GM19397 (cell line): ENCODE results near the gene ERVH48-1.
"Not testable (repeated sequence)": the region's sequence is repeated elsewhere in the genome, so short reads cannot be mapped to it uniquely, and the experiment has no call there.

Source experiments
- ATAC-seq: cut with Tn5 transposase; IDR thresholded peaks from one replicate; pipeline ENCODE4 v1.9.1; 2021; ENCODE audit warnings: mild to moderate bottlenecking, moderate library complexity; ENCODE audit not compliant: unreplicated experiment

ERVH48-1 gene

GRCh38 chr21:42908484-42908883, 16.9 kb downstream of the ERVH48-1 start:
- not testable (repeated sequence) for ATAC-seq

DNA sequence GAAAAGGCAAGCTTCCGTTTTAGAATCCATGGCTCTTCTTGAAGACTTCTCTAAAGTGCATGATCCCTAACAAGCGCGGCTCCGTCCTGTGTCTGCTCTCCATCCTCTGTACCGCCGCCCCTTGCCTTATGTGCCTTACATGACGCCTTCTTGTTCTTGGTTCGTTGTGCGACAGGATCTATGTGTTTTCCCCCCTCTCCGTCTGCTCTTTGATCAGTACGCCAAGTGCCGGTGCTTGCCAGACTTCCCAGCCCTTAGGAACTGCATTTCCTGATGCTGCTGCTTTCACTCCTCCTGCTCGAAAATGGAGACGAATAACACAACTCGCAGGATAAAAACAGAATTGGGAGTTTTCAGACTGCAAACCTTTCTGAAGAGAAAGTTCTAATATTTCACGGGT, 19.2 kb downstream of the ERVH48-1 start:
- ATAC-seq: no peak

- ATAC-seq: no peak
Measured at GRCh38 chr21:42905195-42905594, 20.2 kb downstream of the ERVH48-1 start.

- no peak for ATAC-seq
Measured at GRCh38 chr21:42903817-42904216, 21.6 kb downstream of the ERVH48-1 start.

DNA sequence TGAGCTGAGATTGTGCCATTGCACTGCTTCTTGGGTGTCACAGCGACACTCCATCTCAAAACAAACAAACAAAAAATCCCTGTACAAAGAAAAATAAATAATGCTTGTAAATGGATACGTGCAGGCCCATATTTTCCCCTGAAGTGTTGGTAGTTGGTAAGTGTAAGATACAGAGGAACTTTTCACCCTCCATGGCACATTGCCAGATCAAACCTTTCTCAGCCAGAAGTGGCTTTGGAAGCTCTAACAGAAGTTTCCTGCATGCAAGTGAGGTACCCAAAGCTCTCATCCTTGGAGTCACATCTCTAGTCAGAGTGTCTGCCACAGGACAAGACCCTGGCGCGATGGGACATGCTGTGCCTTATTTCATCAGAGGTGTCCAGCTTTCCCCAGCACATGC, 25.0 kb downstream of the ERVH48-1 start:
- ATAC-seq: no peak

GRCh38 chr21:42892931-42893755, 32.3 kb downstream of the ERVH48-1 start, which contains the start of gene NDUFV3:
Gene NDUFV3, plus strand, starts transcription at chr21:42893309. Its CDS starts 25 bp downstream, at chr21:42893334.
- peak; percentile 94 for ATAC-seq

DNA sequence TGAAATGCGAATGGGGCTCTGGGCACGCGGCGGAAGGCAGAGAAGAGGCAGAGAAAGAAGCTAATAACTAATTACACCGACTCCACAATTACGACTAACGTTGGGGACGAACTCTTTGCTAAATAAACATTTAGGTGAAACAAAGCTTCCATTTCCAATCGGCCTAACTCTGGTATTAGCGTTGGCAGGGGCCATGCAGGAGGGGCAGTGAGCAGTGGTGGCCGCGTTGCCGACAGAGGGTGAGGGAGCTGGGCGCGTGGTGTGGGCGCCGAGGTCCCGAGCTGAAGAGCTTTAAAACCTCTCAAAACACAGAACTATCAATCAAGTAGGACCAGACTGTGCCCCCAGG, 32.9 kb downstream of the ERVH48-1 start:
- no peak for ATAC-seq

GRCh38 chr21:42887326-42887725, 38.1 kb downstream of the ERVH48-1 start:
- ATAC-seq: no peak

GRCh38 chr21:42883921-42884320, 41.5 kb downstream of the ERVH48-1 start:
- no peak for ATAC-seq

DNA sequence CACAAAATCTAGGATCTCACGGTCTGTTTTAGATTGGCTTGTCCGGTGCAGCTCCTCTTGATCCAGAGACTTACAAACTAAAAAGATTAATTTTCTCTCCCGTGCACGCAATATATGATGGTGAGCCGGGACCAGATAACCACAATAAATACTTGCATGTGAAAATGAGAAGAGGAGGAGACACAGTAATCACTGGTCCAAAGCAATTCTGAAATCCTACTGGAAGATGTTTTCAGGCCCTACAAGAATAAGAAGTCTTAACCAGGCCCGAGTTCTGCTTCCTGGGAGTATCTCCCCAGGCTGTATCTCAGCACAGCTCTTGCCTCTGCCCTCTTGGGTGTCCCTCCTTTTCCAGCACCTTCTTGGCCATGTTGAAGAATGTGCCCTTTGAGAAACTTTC, 45.1 kb downstream of the ERVH48-1 start:
- no peak for ATAC-seq

- peak; percentile 87 for ATAC-seq
Measured at GRCh38 chr21:42878993-42879787, 46.2 kb downstream of the ERVH48-1 start, which contains the start of gene WDR4. Gene WDR4, minus strand, starts transcription at chr21:42879539. Its CDS starts 44 bp downstream, at chr21:42879495.

DNA sequence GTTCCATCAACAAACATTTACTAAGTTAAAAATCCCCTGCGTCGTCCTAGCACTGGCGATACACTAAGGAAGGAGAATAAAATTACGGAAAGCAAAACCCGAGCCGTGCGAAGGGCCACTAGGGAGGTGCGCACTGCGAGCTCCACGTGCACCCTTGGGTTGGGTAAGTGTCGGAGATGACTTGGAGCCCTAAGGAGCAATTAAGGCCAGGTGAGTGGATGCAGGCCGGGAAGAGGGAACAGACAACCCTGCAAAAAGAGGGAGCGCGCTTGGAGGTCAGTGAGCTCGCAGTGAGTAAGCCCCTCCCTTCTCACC, 46.8 kb downstream of the ERVH48-1 start:
- no peak for ATAC-seq

DNA sequence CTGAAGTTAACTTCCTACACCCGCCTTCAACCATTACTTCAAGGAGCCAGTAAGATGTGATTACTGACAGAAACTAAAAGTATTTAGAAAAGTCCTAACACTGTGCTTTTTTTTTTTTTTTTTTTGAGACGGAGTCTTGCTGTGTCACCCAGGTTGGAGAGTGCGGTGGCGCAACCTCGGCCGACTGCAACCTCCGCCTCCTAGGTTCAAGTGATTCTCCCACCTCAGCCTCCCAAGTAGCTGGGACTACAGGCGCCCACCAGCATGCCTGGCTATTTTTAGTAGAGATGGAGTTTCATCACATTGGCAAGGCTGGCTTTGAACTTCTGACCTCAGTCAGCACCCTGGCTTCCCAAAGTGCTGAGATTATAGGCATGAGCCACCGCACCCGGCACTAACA, 49.6 kb downstream of the ERVH48-1 start:
- not testable (repeated sequence) for ATAC-seq

DNA sequence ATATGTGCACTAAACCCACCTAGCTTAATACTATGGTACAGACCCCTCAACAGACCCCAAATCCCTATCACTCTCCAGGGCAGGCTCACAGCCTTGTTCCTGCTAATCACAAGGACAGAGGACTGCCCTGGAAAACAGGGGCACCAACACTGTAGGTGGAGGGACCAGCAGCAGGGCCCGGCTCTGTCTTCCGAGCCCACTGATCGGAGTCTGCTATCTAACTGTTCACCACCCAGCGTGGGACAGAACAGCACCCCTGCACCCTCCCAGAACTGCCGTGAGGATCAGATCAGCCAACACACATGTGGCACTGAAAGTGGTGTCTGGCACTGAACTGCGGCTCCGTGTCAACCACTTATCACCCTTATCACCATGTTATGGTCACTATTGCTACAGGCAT, 52.3 kb downstream of the ERVH48-1 start:
- ATAC-seq: no peak

DNA sequence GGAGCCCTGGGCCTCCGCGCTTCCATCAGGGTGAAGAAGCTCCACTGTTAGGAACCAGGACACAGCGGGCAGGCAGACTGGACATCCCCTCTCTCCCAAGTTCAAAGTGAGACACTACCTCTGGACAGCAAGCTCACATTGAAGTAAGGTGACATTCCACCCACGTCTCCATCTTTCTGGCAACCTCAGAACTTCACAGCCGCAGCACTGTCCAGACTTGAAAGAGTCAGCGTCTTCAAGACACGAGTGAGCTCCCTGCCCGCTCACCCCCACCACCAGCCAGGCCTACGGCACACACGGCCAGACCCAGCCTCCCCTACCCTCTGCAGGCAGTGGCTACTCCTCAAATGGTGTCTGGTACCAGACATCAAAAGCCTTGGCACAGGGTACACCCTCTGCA, 57.2 kb downstream of the ERVH48-1 start:
- ATAC-seq: no peak
